Stimulated activated CD4-positive, alpha-beta T cell treated with anti-CD3 and anti-CD28 coated beads, Interleukin-4, amount 100 ng/mL, for 4 hours (primary cell): ENCODE results near the gene SYCP2.
"Not testable (repeated sequence)": the region's sequence is repeated elsewhere in the genome, so short reads cannot be mapped to it uniquely, and the experiment has no call there.

ENCODE experiments used
- DNase-seq, 2 experiments: peaks; one replicate each; pipeline ENCODE4 v3.0.0-alpha.2; 2020

SYCP2 gene

GRCh38 chr20:59933296-59933848, at the start of gene SYCP2:
TSS of gene SYCP2 (minus strand) at chr20:59933637. CDS start at chr20:59922413, 11,224 bp downstream.
- peak; percentile 60 to 61 for DNase-seq

GRCh38 chr20:59983076-59983475, 49.6 kb upstream of the SYCP2 start:
- no peak for DNase-seq

- DNase-seq = no peak
Observed at GRCh38 chr20:59977086-59977485, 43.6 kb upstream of the SYCP2 start.

GRCh38 chr20:59976156-59976782, 42.8 kb upstream of the SYCP2 start:
- DNase-seq = no peak

- no peak for DNase-seq
Observed at GRCh38 chr20:59972037-59972801, 38.8 kb upstream of the SYCP2 start.

- no peak for DNase-seq
Observed at GRCh38 chr20:59971428-59971827, 38.0 kb upstream of the SYCP2 start.

GRCh38 chr20:59966428-59966827, 33.0 kb upstream of the SYCP2 start:
- DNase-seq = no peak

- DNase-seq = no peak
Observed at GRCh38 chr20:59962155-59962554, 28.7 kb upstream of the SYCP2 start.

GRCh38 chr20:59961423-59961822, 28.0 kb upstream of the SYCP2 start:
- DNase-seq = no peak

- no peak for DNase-seq
Observed at GRCh38 chr20:59958626-59959025, 25.2 kb upstream of the SYCP2 start.

GRCh38 chr20:59958123-59958522, 24.7 kb upstream of the SYCP2 start, which contains the start of gene CDH26:
TSS of gene CDH26 (plus strand) at chr20:59958423. CDS start at chr20:59958727, 304 bp downstream.
- DNase-seq = no peak

- DNase-seq = not testable (repeated sequence)
Observed at GRCh38 chr20:59957568-59957967, 24.1 kb upstream of the SYCP2 start.

GRCh38 chr20:59955131-59955796, 21.8 kb upstream of the SYCP2 start:
- DNase-seq = no peak

- DNase-seq = no peak
Observed at GRCh38 chr20:59954718-59955117, 21.3 kb upstream of the SYCP2 start.

GRCh38 chr20:59949911-59950310, 16.5 kb upstream of the SYCP2 start:
- DNase-seq = no peak

- DNase-seq = no peak
Observed at GRCh38 chr20:59948828-59949720, 15.6 kb upstream of the SYCP2 start.

GRCh38 chr20:59948212-59948611, 14.8 kb upstream of the SYCP2 start:
- DNase-seq = no peak

GRCh38 chr20:59947376-59947775, 13.9 kb upstream of the SYCP2 start:
- DNase-seq = no peak

- no peak for DNase-seq
Observed at GRCh38 chr20:59945731-59946130, 12.3 kb upstream of the SYCP2 start.

GRCh38 chr20:59945175-59945574, 11.7 kb upstream of the SYCP2 start:
- DNase-seq = no peak

GRCh38 chr20:59944726-59945125, 11.3 kb upstream of the SYCP2 start:
- no peak for DNase-seq

GRCh38 chr20:59942245-59942644, 8.8 kb upstream of the SYCP2 start:
- DNase-seq = no peak

GRCh38 chr20:59940956-59941294, 7.5 kb upstream of the SYCP2 start:
- DNase-seq = no peak
